Fibroblast of lung (primary cell): Measurements from ENCODE around the gene CEP70. TPM values are rescaled to one million over a fixed set of nuclear protein-coding genes. Genes with fewer than 3 reads are reported as not detected.
"Not testable (repeated sequence)": the region's sequence is repeated elsewhere in the genome, so short reads cannot be mapped to it uniquely, and the experiment has no call there.

ENCODE experiments used
- DNase-seq, 2 donors: peaks; one replicate each; pipeline versions ENCODE4 v3.0.0 to v3.0.0-alpha.2; 2010; ENCODE audit warnings: low read depth in 2 of 2
- H2AFZ ChIP-seq: 2 replicates; pipeline ENCODE4 v1.5.1; 2012; ENCODE audit warnings: low read length, control low read depth, inconsistent platforms
- H3K27ac ChIP-seq: 2 replicates; pipeline ENCODE4 v1.5.1; 2011; ENCODE audit warnings: low read length, control low read depth; ENCODE audit not compliant: insufficient read depth
- H3K27me3 ChIP-seq: 2 replicates; pipeline ENCODE4 v1.5.1; 2011; ENCODE audit warnings: mild to moderate bottlenecking, low read length; ENCODE audit not compliant: control insufficient read depth, insufficient read depth
- H3K36me3 ChIP-seq: 2 replicates; pipeline ENCODE4 v1.5.1; 2011; ENCODE audit warnings: low read length; ENCODE audit not compliant: control insufficient read depth, insufficient read depth
- H3K4me1 ChIP-seq: 2 replicates; pipeline ENCODE4 v1.5.1; 2011; ENCODE audit warnings: low read length; ENCODE audit not compliant: control insufficient read depth, insufficient read depth; ENCODE audit errors: extremely low read depth
- H3K4me2 ChIP-seq: 2 replicates; pipeline ENCODE4 v1.5.1; 2011; ENCODE audit warnings: low read length, control low read depth; ENCODE audit not compliant: insufficient read depth; ENCODE audit errors: extremely low read depth
- H3K4me3 ChIP-seq, 4 experiments: fragments of 200-600 bp in 1 of 4; sonication (generic) in 1 of 4; replicated peaks in 1 of 4; 2 replicates each; pipeline ENCODE4 v1.5.1; 2011 to 2016; ENCODE audit warnings: low read length in 4 of 4, low read depth in 3 of 4, mild to moderate bottlenecking in 3 of 4, control low read depth in 2 of 4, inconsistent platforms in 1 of 4, mixed read lengths in 1 of 4; ENCODE audit not compliant: insufficient read depth in 1 of 4; ENCODE audit errors: control extremely low read depth in 1 of 4
- H3K79me2 ChIP-seq: 2 replicates; pipeline ENCODE4 v1.5.1; 2012; ENCODE audit warnings: mild to moderate bottlenecking, low read length, inconsistent platforms; ENCODE audit not compliant: control insufficient read depth, insufficient read depth
- H3K9ac ChIP-seq: 2 replicates; pipeline ENCODE4 v1.5.1; 2011; ENCODE audit warnings: mild to moderate bottlenecking, low read length, control low read depth; ENCODE audit not compliant: insufficient read depth
- H3K9me3 ChIP-seq: 2 replicates; pipeline ENCODE4 v1.5.1; 2012; ENCODE audit warnings: low read depth, low read length; ENCODE audit not compliant: control insufficient read depth, insufficient read depth
- H4K20me1 ChIP-seq: 2 replicates; pipeline ENCODE4 v1.5.1; 2011; ENCODE audit warnings: low read length; ENCODE audit not compliant: control insufficient read depth, insufficient read depth; ENCODE audit errors: extremely low read depth
- EZH2 ChIP-seq: IDR thresholded peaks from 2 replicates; pipeline ENCODE4 v1.5.1; 2012; ENCODE audit warnings: low read length, control low read depth, mild to moderate bottlenecking; ENCODE audit errors: missing control alignments
- polyA plus RNA-seq, 2 donors: library from polyadenylated mRNA; depleted of rRNA in 1 of 2; stranded (reverse) in 1 of 2; unstranded in 1 of 2; fragments of >200 nt; gene quantifications; 2 replicates each; pipeline ENCODE4 v1.2.1, GENCODE V29; 2011 to 2012; ENCODE audit warnings: missing spikeins in 1 of 2
- total RNA-seq: library from RNA; depleted of rRNA; stranded (reverse); fragments of >200 nt; gene quantifications from 2 replicates; pipeline ENCODE4 v1.2.1, GENCODE V29; 2014
- TF ChIP-seq, protein P1 (sequence below), 2 donors: IDR thresholded peaks in 1 of 2; conservative IDR thresholded peaks in 1 of 2; 1 replicate in 1 of 2; 2 replicates in 1 of 2; pipeline ENCODE4 v1.5.1; 2011 to 2012; ENCODE audit warnings: low read length in 2 of 2, control low read depth in 1 of 2, inconsistent platforms in 1 of 2, low read depth in 1 of 2, mild to moderate bottlenecking in 1 of 2

The CEP70 gene
- total and polyA plus RNA-seq, 2 donors (not counting 1 experiment from before 2014, with no cell fraction given): 11.0 to 47.9 TPM

DNA sequence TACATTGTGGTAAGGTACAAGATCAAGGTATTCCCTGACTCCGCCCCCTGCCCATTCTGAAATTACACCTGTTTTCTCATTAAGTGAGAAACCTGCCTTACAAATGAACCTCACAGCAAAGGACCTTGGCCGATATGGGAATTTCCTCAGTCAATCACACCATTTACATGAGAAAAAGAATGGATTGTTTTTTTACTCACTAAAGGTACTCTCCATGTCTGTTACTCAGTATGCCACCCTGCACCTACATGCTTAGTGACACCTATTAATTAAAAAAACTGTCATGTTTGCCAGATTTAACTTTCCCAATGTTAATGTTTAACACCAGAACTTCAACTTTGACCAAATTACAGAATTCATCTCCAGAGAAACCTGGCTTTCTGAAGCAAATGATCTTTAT lies 97.6 kb downstream of the CEP70 start:
- Histone ChIP-seq H3K79me2 (no peaks in the 10 kb centered on the region), H3K4me1 (peaks cover 8% of the 10 kb centered on the region), H3K4me2 (no peak overlapping the region), H3K4me3 (no peak overlapping the region), H3K36me3 (no peaks in the 10 kb centered on the region), H3K27me3 (no peaks in the 10 kb centered on the region), H3K9ac (no peak overlapping the region), H3K9me3 (no peaks in the 10 kb centered on the region), H2AFZ (no peak overlapping the region), H3K27ac (no peak overlapping the region), H4K20me1 (no peaks in the 10 kb centered on the region)
- TF ChIP-seq, protein P1, sequence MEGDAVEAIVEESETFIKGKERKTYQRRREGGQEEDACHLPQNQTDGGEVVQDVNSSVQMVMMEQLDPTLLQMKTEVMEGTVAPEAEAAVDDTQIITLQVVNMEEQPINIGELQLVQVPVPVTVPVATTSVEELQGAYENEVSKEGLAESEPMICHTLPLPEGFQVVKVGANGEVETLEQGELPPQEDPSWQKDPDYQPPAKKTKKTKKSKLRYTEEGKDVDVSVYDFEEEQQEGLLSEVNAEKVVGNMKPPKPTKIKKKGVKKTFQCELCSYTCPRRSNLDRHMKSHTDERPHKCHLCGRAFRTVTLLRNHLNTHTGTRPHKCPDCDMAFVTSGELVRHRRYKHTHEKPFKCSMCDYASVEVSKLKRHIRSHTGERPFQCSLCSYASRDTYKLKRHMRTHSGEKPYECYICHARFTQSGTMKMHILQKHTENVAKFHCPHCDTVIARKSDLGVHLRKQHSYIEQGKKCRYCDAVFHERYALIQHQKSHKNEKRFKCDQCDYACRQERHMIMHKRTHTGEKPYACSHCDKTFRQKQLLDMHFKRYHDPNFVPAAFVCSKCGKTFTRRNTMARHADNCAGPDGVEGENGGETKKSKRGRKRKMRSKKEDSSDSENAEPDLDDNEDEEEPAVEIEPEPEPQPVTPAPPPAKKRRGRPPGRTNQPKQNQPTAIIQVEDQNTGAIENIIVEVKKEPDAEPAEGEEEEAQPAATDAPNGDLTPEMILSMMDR (conservative IDR thresholded peaks at IDR 0.05 in 1 of 2, IDR thresholded peaks at IDR 0.05 in 1 of 2; ENCODE audit: low read depth in 1 of 2, low read length in 2 of 2): no peak
- no peak for TF ChIP-seq EZH2
- no peak for DNase-seq

DNA sequence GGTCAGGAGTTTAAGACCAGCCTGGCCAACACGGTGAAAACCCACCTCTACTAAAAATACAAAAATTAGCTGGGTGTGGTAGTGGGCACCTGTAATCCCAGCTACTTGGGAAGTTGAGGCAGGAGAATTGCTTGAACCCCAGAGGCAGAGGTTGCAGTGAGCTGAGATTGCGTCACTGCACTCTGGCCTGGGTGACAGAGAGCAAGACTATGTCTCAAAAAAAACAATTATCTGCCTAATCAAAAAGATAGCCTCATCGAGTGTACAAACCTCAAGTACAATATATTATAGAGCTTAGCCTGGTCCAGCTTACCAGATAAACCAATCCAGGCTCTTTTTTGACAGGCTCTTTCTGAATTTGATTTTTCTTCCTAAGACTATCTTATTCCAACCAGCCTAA lies 98.4 kb downstream of the CEP70 start:
- not testable (repeated sequence) for H3K4me2 ChIP-seq, H3K79me2 ChIP-seq, H3K9ac ChIP-seq, H4K20me1 ChIP-seq, H3K4me3 ChIP-seq, H3K9me3 ChIP-seq, DNase-seq, H3K36me3 ChIP-seq, H3K27me3 ChIP-seq, H3K4me1 ChIP-seq, H3K27ac ChIP-seq, H2AFZ ChIP-seq

DNA sequence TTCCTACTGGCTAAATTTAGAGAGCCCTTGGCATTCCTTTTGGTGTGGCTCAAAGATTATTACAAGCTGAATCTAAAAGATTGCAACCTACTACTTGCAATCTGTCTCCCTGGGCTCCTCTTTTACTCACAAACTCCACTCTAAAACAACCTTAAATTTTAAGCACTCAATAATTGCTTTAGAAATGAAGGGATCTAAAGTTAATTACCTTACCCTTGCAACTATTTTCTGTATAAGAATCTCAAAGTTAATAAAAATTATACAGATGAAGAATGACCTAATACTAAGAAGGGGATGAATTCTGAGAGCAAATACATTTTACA lies 99.5 kb downstream of the CEP70 start:
- Histone ChIP-seq H3K9me3 (no peaks in the 10 kb centered on the region), H3K27me3 (no peaks in the 10 kb centered on the region), H3K36me3 (no peaks in the 10 kb centered on the region), H4K20me1 (no peaks in the 10 kb centered on the region), H3K4me3 (no peak overlapping the region), H3K4me1 (peaks cover 8% of the 10 kb centered on the region), H3K79me2 (no peaks in the 10 kb centered on the region), H3K9ac (no peak overlapping the region), H3K4me2 (peak overlapping the region; percentile 30), H3K27ac (no peak overlapping the region), H2AFZ (no peak overlapping the region)
- TF ChIP-seq, protein P1 (conservative IDR thresholded peaks at IDR 0.05 in 1 of 2, IDR thresholded peaks at IDR 0.05 in 1 of 2; ENCODE audit: low read depth in 1 of 2, low read length in 2 of 2): no peak
- no peak for TF ChIP-seq EZH2
- DNase-seq: no peak
